ENCODE data around the gene AFAP1.

The AFAP1 gene

GRCh38 chr4:7804756-7805385 is 134.8 kb downstream of the AFAP1 start:
- DNase-seq (ENCODE audit: low read depth, low spot score), result no peak

GRCh38 chr4:7803992-7804755 is 135.5 kb downstream of the AFAP1 start:
- no peak for DNase-seq (ENCODE audit: low read depth, low spot score)

DNA sequence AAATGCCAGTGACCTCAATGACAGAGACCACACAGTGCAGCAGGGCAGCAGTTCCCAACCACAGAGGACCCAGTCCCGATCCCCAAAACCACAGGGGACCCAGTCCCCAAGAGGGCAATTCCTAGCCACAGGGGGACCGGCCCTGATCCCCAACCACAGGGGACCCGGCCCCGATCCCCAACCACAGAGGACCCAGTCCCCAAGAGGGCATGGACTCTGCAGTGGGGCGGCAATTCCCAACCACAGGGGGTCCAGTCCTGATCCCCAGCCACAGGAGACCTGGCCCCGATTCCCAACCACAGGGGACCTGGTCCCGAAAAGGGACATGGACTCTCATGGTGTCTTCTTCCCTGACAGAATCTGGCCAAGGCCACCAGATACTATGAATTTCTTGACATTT is 136.3 kb downstream of the AFAP1 start:
- no peak for DNase-seq (ENCODE audit: low read depth, low spot score)

GRCh38 chr4:7802093-7802726 is 137.5 kb downstream of the AFAP1 start:
- DNase-seq (ENCODE audit: low read depth, low spot score), result no peak

DNA sequence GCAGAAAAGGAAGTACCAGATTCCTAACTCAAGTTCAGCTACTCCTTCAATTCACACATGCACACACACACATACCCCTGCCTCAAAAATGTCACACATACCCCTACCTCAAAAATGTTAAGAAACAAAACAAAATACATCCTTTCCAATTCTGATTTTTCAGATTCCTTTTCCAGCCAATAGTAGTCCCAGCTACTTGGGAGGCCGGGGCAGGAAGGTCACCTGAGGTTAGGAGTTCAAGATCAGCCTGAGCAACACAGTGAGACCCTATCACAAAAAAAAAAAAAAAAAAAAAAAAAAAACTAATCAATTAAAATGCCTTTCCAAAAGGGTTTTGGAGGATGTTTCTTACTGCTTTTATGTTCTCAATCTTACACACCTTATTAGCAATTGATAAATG is 138.0 kb downstream of the AFAP1 start:
- no peak for DNase-seq (ENCODE audit: low read depth, low spot score)

DNA sequence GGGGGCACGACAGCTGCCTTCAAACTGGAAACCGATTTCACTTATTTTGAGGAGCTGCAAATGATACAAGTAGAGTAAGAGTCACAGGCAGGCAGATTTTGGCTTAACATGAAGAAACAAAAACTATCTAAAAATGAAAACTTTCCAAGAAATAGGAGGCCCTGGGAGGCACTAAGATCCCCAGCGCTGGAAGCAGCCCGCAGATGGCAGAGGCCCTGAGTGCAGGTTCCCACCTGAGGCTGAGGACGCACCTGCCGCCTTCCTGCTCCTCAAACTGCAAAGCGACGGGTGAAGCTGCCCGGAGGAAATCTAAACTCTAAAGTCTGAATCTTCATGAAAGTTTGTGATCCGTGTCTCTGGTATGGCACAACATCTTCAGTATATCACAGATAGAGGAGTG is 138.7 kb downstream of the AFAP1 start:
- no peak for DNase-seq (ENCODE audit: low read depth, low spot score)

GRCh38 chr4:7800410-7800809 is 139.3 kb downstream of the AFAP1 start:
- no peak for DNase-seq (ENCODE audit: low read depth, low spot score)

DNA sequence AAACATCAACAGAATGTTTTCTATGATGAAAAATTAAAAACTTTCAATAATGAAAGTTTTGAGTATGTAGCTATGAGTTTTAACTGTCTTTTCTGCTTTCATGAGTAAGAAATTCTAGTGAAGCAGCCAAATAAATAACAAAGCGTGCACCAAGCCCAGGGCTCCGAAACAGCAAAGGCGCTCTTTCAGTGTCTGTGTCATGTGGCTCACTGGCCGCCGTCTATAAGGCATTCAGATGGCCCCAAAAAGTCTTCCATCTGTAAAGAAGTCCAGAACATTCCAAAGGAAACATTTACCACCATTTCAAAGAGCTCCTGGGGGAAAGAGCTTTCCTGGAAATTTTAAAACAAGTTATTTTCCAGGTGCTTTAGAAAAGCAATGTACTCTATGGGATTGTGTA is 139.9 kb downstream of the AFAP1 start:
- DNase-seq (ENCODE audit: low read depth, low spot score), result no peak

GRCh38 chr4:7799306-7799705 is 140.4 kb downstream of the AFAP1 start:
- DNase-seq (ENCODE audit: low read depth, low spot score), result no peak

DNA sequence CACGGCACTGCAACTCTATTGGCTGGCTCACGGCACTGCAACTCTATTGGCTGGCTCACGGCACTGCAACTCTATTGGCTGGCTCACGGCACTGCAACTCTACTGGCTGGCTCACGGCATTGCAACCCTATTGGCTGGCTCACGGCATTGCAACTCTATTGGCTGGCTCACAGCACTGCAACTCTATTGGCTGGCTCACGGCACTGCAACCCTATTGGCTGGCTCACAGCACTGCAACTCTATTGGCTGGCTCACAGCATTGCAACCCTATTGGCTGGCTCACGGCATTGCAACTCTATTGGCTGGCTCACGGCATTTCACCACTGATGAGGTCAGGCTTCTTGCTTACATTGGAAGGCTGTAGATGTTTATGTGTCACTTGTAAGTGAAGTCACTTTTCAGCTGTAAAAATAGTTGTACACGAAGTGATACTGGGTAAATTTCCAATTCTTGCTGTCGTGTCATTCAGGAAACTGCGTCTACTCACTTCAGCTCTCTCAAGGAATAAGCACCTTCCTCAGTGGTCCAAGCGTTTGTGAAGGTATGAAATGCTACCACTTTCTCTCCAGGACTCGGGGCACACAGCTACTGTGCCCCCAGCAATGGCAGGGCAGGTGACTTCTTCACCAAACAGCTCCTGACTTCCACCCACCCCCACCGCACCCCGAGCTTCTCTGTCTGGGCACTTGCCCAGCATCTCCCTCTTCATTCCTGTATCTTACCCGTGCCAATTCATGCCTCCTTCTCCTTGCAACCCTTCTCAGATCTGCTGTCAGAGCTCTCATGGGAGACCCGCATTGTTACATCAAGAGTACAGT is 141.3 kb downstream of the AFAP1 start:
- no peak for DNase-seq (ENCODE audit: low read depth, low spot score)

DNA sequence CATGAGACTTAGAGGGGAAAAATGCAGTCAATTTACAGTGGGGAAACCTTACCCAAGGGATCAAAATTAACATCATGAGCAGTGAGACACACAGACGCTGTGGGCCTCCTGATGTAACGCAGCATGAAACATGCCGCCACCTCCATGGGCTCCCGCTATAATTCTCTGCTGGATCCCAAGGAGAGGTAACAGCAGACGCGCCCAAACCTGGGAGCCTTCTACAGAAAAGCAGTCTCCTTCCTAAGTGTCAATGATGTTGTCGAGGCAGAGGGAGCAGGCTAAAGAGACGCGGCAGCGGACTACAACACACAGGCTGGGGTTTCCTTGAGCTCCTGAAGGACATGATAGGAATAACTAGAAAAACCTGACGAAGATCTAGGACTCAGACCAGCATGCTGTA is 142.3 kb downstream of the AFAP1 start:
- DNase-seq (ENCODE audit: low read depth, low spot score), result no peak

DNA sequence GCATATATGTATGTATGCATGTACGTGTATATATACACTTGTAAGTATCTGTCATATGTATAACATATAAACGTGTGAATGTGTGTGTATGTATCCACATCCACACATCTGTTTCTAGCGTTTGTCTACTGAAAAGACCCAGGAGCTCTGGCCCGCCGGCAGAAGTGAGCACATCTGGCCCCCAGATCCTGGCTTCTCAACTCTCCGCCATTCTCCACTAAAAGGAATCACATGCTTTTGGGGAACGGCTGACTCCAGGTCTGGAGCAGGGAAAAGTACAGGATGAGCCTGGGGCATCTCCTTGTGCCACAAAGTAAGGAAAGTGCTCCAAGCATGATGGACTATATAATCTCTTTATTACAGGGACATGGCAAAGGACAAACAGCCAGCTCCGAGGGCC is 143.7 kb downstream of the AFAP1 start:
- DNase-seq (ENCODE audit: low read depth, low spot score), result no peak

DNA sequence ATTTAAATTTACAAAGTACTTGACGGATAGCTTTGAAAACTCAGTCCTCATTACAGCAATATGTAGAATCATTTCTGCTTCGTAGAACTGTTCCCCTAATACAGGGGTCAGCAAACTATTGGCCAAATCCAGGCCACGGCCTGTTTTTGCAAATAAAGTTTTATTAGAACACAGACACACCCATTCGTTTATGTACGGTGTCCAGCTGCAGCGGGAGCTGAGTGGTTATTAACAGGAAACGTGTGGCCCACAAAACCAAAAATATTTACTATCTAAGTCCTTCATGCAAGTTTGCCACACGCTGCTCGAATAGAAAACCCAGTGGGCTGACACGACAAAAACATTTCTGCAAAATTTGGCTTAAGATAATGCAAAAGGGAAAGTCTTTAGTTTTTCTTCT is 146.5 kb downstream of the AFAP1 start:
- no peak for DNase-seq (ENCODE audit: low read depth, low spot score)

DNA sequence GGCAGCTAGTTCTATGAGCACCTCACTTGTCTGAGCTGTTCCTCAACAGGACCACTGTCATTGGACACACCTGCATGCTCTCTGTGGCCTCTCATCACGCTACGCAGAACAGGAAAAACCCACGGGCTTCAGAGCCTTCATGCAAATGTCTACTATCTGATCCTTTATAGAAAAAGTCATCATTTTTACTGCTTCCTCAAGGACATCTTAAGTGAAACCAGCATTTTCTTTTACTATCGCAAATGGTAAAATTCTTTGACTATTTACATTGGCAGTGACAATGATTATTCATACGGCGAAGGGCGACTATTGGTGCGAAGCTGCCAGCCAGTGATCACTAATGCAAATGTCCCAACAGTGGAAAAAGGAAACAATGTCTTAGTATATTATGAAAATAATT is 147.0 kb downstream of the AFAP1 start:
- DNase-seq (ENCODE audit: low read depth, low spot score), result no peak

GRCh38 chr4:7790999-7791398 is 148.7 kb downstream of the AFAP1 start:
- no peak for DNase-seq (ENCODE audit: low read depth, low spot score)

GRCh38 chr4:7790023-7790422 is 149.6 kb downstream of the AFAP1 start:
- DNase-seq (ENCODE audit: low read depth, low spot score), result no peak

DNA sequence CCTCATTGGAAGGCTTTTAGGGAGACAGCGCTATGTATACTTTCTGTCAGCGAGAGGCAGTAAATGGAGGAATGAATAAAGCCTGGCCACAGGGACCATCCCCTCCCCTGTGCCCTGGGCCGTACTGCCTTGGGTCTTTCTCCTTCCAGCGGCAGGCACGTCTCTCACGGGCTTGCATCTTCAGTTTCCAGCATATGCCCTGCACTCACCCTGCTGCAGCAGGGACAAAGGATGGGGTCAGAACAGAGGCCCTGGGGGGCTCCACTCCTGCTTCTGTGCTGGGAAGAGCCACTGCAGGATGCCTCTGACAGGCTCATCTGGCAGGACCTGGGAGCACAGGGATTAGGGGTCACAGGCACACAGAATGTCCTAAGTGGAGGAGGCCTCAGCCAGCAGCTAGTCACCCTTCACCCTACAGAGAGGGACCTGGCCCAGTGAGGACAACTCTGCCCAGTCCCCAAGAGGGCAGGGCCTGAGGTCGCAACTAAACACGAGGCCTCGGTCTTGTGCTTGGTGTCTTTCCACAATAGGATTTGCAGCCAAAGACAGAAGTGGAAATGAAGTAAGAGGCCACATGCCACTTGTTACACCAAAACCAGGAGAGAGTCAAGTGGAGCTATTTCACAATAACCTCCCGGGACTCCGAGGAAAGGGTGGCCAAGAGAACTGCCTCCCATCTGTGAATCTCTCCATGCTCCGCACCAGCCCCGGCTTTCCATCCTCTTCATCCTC is 150.8 kb downstream of the AFAP1 start:
- DNase-seq (ENCODE audit: low read depth, low spot score), result no peak

DNA sequence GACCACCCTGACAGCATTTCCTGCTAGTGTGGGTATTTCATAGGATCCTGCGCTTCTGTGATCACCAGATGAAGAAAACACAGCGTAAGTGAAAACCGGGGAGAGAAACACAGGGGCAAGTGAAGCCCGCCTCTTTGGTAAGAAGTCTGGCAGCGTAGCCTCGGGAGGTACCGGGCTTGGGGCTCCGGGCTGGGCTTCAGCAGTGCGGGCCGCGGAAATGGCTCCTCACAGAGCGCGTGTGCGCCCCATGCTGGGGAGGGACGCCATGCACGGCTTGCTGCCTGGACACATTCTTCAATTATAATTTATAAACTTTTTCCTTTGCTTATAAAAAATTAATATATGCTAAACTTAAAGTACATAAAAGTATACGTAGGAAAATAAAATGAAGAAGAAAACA is 151.5 kb downstream of the AFAP1 start:
- DNase-seq (ENCODE audit: low read depth, low spot score), result no peak

DNA sequence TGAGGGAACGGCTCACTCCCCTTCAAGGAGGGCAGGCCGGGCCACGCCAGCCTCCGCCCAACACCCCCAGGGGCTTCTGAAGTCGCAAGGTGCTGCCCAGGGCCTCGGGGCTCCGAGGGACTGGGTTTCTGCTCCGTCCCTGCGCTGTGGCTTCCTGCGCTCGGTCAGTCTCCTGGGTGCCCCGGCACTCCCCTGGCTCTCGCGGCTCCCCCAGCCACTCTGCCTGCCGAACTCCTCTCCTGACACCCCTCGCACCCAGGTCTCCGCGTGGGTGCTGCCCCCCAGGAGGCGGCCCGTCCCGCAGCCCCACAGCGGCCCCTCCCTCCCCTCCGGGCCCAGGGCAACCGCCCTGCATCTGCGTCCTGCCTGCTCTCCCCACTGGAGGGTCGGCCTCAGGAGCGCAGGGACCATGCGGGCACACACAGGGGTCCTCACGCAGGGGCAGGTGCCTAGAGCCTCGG is 151.9 kb downstream of the AFAP1 start:
- no peak for DNase-seq (ENCODE audit: low read depth, low spot score)

GRCh38 chr4:7787067-7787466 is 152.6 kb downstream of the AFAP1 start:
- no peak for DNase-seq (ENCODE audit: low read depth, low spot score)

GRCh38 chr4:7786517-7786916 is 153.1 kb downstream of the AFAP1 start:
- no peak for DNase-seq (ENCODE audit: low read depth, low spot score)

Measured in iPS DF 19.7 (cell line).